ENCODE results near the gene NCOA5.

NCOA5 gene

DNA sequence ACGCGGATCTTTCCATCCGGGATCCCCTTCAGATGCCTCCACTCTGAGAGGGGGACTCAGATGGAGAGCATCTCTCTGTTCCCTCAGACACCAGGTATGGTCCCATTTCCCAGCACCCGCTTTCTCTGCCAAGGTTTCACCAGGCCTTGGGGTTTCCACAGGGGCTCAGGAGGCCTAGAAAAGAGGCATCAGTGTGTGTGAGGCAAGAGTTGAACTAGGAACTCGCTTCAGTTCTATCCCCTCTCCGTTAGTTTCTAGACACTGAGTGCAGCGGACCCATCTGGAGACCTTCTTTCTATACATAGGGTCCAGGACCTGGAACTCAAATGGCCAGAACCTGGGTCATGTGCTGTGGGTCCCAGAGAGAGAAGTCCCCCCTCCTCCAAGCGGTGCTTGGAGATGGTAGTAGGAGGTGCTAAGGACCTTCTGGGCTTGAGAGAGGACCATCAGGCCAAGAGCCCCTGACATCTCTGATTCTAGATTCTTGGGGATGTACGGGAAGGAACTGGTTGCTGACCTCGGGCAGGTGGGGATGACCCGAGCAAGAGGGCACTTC is 58.7 kb downstream of the NCOA5 start:
- 45 to 46% methylated on average over 11 of the region's 11 CpGs for WGBS, 2 experiments
- H3K27ac ChIP-seq (ENCODE audit: insufficient read depth, low read depth, low read length, poor library complexity, severe bottlenecking), result no peak overlapping the region

GRCh38 chr20:46030284-46031013 is 59.3 kb downstream of the NCOA5 start:
- H3K4me3 ChIP-seq (ENCODE audit: insufficient read depth, low read depth, low read length), result no peak overlapping the region

More for the DNA sequence above, 58.7 kb downstream of the NCOA5 start:
- H3K9me3 ChIP-seq (ENCODE audit: control insufficient read depth, low read length), result no peaks in the 10 kb centered on the region
- no peaks in the 10 kb centered on the region for H3K36me3 ChIP-seq (ENCODE audit: control insufficient read depth, insufficient read depth, low read length)
- H3K4me3 ChIP-seq (ENCODE audit: insufficient read depth, low read depth, low read length), result peak overlapping the region; percentile 31
- H3K27me3 ChIP-seq (ENCODE audit: control insufficient read depth, insufficient read depth, low read length, poor library complexity, severe bottlenecking), result peaks cover 99% of the 10 kb centered on the region
- H3K4me1 ChIP-seq (ENCODE audit: control insufficient read depth, insufficient read depth, low read length), result peaks cover 17% of the 10 kb centered on the region

DNA sequence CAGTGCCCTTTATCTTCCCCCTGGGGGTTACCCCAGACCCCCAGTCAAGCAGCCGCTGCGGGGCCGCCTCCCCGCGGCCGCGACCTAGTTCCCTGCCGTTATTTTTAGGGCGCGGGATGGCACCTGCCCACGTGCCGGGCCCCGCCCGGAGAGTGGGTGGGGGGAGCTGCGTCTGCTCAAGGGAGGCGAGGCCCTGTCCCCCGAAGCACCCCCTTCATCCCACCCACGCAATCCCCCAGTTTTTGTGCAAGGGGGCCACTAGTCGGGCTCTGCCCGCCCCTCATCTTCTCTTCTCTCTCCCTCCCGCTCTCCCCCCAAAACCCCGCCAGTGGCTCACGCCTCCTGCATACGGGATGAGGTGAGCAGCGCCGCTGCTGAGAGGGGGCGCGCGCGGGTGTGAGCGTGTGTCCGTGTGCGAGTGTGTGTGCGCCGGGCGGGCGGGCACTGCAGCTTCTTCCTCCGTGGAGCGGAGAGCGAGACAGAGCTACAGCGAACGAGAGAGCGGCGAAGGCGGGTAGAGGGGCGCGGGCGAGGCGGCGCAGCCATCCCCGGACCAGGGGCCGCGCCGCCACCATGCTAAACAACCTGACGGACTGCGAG is 60.9 kb downstream of the NCOA5 start, which contains the start of gene SLC12A5:
Gene SLC12A5, plus strand, starts transcription at position 444 of the 600 bp plus-strand sequence. Its CDS starts 130 bp downstream, at position 574.
- Histone ChIP-seq H3K27ac (ENCODE audit: insufficient read depth, low read depth, low read length, poor library complexity, severe bottlenecking) (no peak within 1 kb of the TSS), H3K4me1 (ENCODE audit: control insufficient read depth, insufficient read depth, low read length) (peaks cover 17% of the 10 kb centered on the region), H3K9me3 (ENCODE audit: control insufficient read depth, low read length) (no peaks in the 10 kb centered on the region), H3K4me3 (ENCODE audit: insufficient read depth, low read depth, low read length) (no peak within 1 kb of the TSS), H3K27me3 (ENCODE audit: control insufficient read depth, insufficient read depth, low read length, poor library complexity, severe bottlenecking) (peaks cover 100% of the 10 kb centered on the region), H3K36me3 (ENCODE audit: control insufficient read depth, insufficient read depth, low read length) (no peaks in the 10 kb centered on the region)
- WGBS, 2 experiments, result 32 to 34% methylated on average over 56 of the region's 56 CpGs

More at GRCh38 chr20:46030284-46031013, 59.3 kb downstream of the NCOA5 start:
- Histone ChIP-seq H3K9me3 (ENCODE audit: control insufficient read depth, low read length) (no peaks in the 10 kb centered on the region), H3K36me3 (ENCODE audit: control insufficient read depth, insufficient read depth, low read length) (no peaks in the 10 kb centered on the region), H3K27ac (ENCODE audit: insufficient read depth, low read depth, low read length, poor library complexity, severe bottlenecking) (no peak overlapping the region), H3K27me3 (ENCODE audit: control insufficient read depth, insufficient read depth, low read length, poor library complexity, severe bottlenecking) (peaks cover 100% of the 10 kb centered on the region), H3K4me1 (ENCODE audit: control insufficient read depth, insufficient read depth, low read length) (peaks cover 17% of the 10 kb centered on the region)
- WGBS, 2 experiments, result 11% methylated on average over 45 to 47 of the region's 49 CpGs

- H3K4me3 ChIP-seq (ENCODE audit: insufficient read depth, low read depth, low read length), result no peak overlapping the region
- H3K27me3 ChIP-seq (ENCODE audit: control insufficient read depth, insufficient read depth, low read length, poor library complexity, severe bottlenecking), result peaks cover 100% of the 10 kb centered on the region
- H3K9me3 ChIP-seq (ENCODE audit: control insufficient read depth, low read length), result no peaks in the 10 kb centered on the region
- no peak overlapping the region for H3K27ac ChIP-seq (ENCODE audit: insufficient read depth, low read depth, low read length, poor library complexity, severe bottlenecking)
- H3K36me3 ChIP-seq (ENCODE audit: control insufficient read depth, insufficient read depth, low read length), result no peaks in the 10 kb centered on the region
- WGBS, 2 experiments, result 78 to 86% methylated on average over 7 of the region's 7 CpGs
- peaks cover 17% of the 10 kb centered on the region for H3K4me1 ChIP-seq (ENCODE audit: control insufficient read depth, insufficient read depth, low read length)
These were observed 61.7 kb downstream of the NCOA5 start for GRCh38 chr20:46028110-46028509.

- peaks cover 99% of the 10 kb centered on the region for H3K27me3 ChIP-seq (ENCODE audit: control insufficient read depth, insufficient read depth, low read length, poor library complexity, severe bottlenecking)
- H3K27ac ChIP-seq (ENCODE audit: insufficient read depth, low read depth, low read length, poor library complexity, severe bottlenecking), result no peak overlapping the region
- H3K4me1 ChIP-seq (ENCODE audit: control insufficient read depth, insufficient read depth, low read length), result peaks cover 17% of the 10 kb centered on the region
- H3K36me3 ChIP-seq (ENCODE audit: control insufficient read depth, insufficient read depth, low read length), result no peaks in the 10 kb centered on the region
- WGBS, 2 experiments, result 18 to 23% methylated on average over 4 of the region's 4 CpGs
- no peak overlapping the region for H3K4me3 ChIP-seq (ENCODE audit: insufficient read depth, low read depth, low read length)
- H3K9me3 ChIP-seq (ENCODE audit: control insufficient read depth, low read length), result no peaks in the 10 kb centered on the region
These were observed 62.4 kb downstream of the NCOA5 start for GRCh38 chr20:46027245-46027853.

DNA sequence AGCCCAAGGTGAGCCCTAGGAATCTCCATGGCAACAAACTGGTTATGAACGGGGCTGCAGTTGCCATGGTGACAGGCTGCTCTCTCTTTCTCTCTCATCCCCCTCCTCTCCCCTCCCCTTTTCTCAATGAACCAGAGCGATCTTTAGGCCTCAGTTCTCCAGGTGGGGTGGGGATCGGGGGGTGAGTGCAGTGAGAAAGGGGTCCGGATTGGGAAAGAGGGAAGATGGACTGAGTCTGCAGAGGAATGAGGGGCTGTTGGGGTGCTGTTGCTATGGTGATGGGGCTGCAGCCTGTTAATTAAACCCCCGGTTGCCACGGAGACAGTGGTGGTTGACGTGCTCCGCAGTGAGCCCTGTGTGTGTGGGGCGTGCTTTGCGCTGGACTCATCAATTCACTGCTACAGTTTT is 64.4 kb downstream of the NCOA5 start:
- no peaks in the 10 kb centered on the region for H3K36me3 ChIP-seq (ENCODE audit: control insufficient read depth, insufficient read depth, low read length)
- H3K9me3 ChIP-seq (ENCODE audit: control insufficient read depth, low read length), result no peaks in the 10 kb centered on the region
- H3K27ac ChIP-seq (ENCODE audit: insufficient read depth, low read depth, low read length, poor library complexity, severe bottlenecking), result no peak overlapping the region
- WGBS, 2 experiments, result 65 to 71% methylated on average over 10 of the region's 10 CpGs
- peaks cover 9% of the 10 kb centered on the region for H3K4me1 ChIP-seq (ENCODE audit: control insufficient read depth, insufficient read depth, low read length)
- H3K4me3 ChIP-seq (ENCODE audit: insufficient read depth, low read depth, low read length), result no peak overlapping the region
- H3K27me3 ChIP-seq (ENCODE audit: control insufficient read depth, insufficient read depth, low read length, poor library complexity, severe bottlenecking), result peaks cover 81% of the 10 kb centered on the region

- Histone ChIP-seq H3K36me3 (ENCODE audit: control insufficient read depth, insufficient read depth, low read length) (no peaks in the 10 kb centered on the region), H3K9me3 (ENCODE audit: control insufficient read depth, low read length) (no peaks in the 10 kb centered on the region), H3K4me1 (ENCODE audit: control insufficient read depth, insufficient read depth, low read length) (no peaks in the 10 kb centered on the region), H3K27me3 (ENCODE audit: control insufficient read depth, insufficient read depth, low read length, poor library complexity, severe bottlenecking) (peaks cover 67% of the 10 kb centered on the region), H3K4me3 (ENCODE audit: insufficient read depth, low read depth, low read length) (no peak overlapping the region), H3K27ac (ENCODE audit: insufficient read depth, low read depth, low read length, poor library complexity, severe bottlenecking) (no peak overlapping the region)
- 79 to 82% methylated on average over 4 of the region's 4 CpGs for WGBS, 2 experiments
These were observed 65.8 kb downstream of the NCOA5 start for GRCh38 chr20:46023999-46024398.

DNA sequence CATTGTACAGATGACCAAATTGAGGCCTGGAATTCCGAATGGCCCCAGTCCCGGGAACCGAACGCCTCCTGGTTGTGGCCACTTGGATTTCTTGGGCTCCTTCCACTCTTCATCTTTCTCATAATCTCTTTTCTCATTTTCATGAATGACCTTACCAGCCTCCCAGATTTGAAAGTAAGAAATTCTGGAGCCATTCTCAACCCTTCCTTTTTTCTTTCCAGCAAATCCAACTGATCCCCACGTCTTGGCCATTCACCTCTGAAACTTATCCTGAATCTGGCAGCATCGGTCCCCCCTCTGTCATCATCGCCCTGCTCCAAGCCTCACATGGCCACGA is 66.6 kb downstream of the NCOA5 start:
- H3K36me3 ChIP-seq (ENCODE audit: control insufficient read depth, insufficient read depth, low read length), result no peaks in the 10 kb centered on the region
- 38% methylated on average over 8 of the region's 8 CpGs for WGBS, 2 experiments
- no peaks in the 10 kb centered on the region for H3K9me3 ChIP-seq (ENCODE audit: control insufficient read depth, low read length)
- H3K27me3 ChIP-seq (ENCODE audit: control insufficient read depth, insufficient read depth, low read length, poor library complexity, severe bottlenecking), result peaks cover 58% of the 10 kb centered on the region
- H3K27ac ChIP-seq (ENCODE audit: insufficient read depth, low read depth, low read length, poor library complexity, severe bottlenecking), result no peak overlapping the region
- H3K4me3 ChIP-seq (ENCODE audit: insufficient read depth, low read depth, low read length), result no peak overlapping the region
- H3K4me1 ChIP-seq (ENCODE audit: control insufficient read depth, insufficient read depth, low read length), result no peaks in the 10 kb centered on the region

- Histone ChIP-seq H3K27me3 (ENCODE audit: control insufficient read depth, insufficient read depth, low read length, poor library complexity, severe bottlenecking) (peaks cover 53% of the 10 kb centered on the region), H3K36me3 (ENCODE audit: control insufficient read depth, insufficient read depth, low read length) (no peaks in the 10 kb centered on the region), H3K9me3 (ENCODE audit: control insufficient read depth, low read length) (no peaks in the 10 kb centered on the region), H3K27ac (ENCODE audit: insufficient read depth, low read depth, low read length, poor library complexity, severe bottlenecking) (no peak overlapping the region), H3K4me3 (ENCODE audit: insufficient read depth, low read depth, low read length) (peak overlapping the region; percentile 65), H3K4me1 (ENCODE audit: control insufficient read depth, insufficient read depth, low read length) (no peaks in the 10 kb centered on the region)
- 1 to 2% methylated on average over 33 to 34 of the region's 37 CpGs for WGBS, 2 experiments
These were observed 67.2 kb downstream of the NCOA5 start for GRCh38 chr20:46022411-46023147.

Measured in ectodermal cell (in vitro differentiated cells).